HG02571 (cell line): ENCODE results near the gene MYOM1.

Source experiments
- ATAC-seq: cut with Tn5 transposase; IDR thresholded peaks from one replicate; pipeline ENCODE4 v1.9.1; 2021; ENCODE audit warnings: mild to moderate bottlenecking, moderate library complexity; ENCODE audit not compliant: unreplicated experiment

Gene MYOM1

DNA sequence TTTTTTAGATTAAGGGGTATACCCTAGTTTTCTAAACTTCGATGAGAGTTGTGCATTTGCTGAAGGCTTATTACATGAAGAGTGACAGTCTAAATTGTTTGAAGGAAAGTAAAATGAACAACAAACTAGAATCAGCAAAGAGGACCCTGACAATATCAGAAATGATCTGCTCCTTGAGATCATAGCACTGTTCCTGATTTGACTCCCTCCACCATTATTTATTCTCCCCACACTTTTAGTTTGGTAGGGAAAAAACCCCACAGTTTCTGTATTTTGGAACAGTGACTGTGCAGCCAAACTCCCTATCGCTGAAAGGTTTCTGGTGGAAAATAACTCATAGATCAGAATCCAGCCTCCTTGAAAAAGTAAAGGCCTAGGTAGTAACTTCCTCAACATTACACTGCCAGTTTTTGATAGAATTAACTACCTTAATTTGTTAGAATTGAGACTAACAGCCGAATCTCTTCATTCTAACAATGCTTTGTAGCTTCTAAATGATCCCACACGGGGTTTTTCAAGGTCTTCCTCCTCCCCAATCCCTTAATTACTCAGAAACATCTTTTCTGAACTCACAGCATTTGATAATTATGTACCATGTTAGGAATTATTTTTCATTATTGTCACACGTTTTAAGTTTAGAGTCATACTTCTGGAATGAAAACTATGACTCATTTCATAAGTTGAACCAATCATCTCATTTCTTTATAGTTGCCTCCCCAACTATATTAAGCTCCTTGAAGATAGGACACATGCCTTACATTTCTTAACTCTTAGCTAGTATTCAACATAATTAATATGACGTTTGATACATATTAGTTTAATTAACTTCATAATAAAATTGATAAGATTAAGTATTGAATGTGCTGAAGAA, 30.7 kb upstream of the MYOM1 start:
- ATAC-seq: no peak

DNA sequence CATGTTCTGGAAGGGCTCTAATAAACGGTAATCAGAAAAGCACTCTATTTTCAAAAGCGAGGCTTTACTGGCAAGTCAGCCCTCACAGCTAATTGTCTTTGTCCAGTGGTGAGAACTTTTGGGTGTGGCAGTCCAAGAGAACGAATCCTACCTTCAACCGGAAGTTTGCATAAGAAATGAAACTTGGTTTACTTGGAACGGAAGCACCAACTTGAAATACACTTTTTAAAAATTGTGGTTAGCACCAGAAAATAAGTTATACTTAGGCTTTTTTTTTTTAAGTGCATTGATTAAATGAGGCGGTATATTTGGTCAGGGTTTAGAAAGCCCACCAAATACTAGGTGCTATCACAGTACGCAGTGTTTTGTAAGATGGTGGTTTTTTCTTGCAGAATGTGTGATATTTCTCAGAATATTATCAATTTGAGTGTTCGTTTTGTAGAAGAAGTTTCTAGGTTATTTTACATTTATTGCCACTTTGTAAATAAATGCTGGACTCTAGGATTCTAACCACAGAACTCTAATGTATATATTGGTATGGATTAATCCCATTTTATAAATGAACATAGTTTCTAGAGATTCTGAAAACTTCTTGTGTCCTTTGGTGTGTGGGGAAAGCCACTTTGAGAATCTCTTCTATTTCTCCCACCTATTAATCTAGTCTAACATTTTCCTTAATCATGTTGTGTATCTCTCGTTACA, 29.0 kb upstream of the MYOM1 start:
- no peak for ATAC-seq

GRCh38 chr18:3248062-3248657, 28.4 kb upstream of the MYOM1 start:
- ATAC-seq: no peak

GRCh38 chr18:3247240-3248061, 27.7 kb upstream of the MYOM1 start, which contains the start of gene MYL12A:
TSS of gene MYL12A (plus strand) at chr18:3247801. CDS start at chr18:3253248, 5,447 bp downstream.
- peak; percentile 82 for ATAC-seq

- ATAC-seq: no peak
Observed at GRCh38 chr18:3246635-3247239, 27.0 kb upstream of the MYOM1 start.

DNA sequence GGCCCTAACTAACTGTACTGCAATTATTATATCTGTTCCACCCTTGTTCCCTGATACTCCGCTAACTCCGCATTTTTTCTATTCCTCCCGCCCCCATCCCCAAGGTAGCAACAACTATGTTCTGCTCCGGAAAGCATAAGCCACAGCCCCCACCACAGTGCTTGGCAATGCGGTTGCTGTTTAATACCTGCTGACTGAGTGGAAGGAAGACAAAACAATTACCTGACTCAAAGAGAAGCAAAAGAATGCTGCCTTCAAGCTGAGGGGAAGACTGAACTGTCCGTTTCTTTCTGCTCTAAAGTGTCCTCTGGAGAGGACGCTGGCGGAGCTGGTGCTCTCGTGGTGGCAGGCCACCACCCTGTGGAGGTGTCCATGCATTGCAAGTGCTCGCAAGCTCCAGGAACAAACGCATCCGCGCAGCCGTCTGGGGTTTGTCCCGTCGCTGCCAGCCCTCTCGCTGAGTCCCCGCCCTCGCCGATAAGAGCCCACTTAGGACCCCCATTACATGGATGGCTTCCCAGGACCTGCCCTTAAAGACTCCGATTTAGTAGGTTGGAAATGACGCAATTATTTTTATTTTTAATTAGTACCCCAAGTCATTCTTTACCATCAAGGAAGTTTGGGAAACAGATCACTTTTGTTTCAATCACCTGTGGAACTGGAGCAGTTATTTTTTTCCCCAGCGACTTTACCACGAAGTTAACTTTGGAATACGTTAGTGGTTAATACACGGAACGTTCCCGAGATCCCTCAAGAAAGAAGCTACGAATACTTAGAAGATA, 26.3 kb upstream of the MYOM1 start:
- ATAC-seq: peak; percentile 39

- no peak for ATAC-seq
Observed at GRCh38 chr18:3245185-3245564, 25.4 kb upstream of the MYOM1 start.

DNA sequence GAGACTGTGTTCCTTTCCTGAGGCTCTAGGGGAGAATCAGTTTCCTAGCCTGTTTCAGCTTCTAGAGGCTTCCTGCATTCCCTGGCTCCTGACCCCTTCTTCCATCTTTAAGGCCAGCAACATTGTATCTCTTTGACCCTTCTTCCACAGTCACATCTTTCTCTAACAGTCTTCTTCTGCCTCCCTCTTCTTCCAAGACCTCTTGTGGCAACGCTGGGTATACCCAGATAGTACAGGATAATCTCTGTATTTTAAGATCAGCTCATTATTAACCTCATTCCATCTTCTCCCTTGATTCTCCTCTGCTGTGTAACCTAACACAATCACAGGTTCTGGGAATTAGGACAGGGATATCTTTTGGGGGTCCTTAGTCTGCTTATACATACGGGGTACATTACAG, 19.0 kb upstream of the MYOM1 start:
- no peak for ATAC-seq

DNA sequence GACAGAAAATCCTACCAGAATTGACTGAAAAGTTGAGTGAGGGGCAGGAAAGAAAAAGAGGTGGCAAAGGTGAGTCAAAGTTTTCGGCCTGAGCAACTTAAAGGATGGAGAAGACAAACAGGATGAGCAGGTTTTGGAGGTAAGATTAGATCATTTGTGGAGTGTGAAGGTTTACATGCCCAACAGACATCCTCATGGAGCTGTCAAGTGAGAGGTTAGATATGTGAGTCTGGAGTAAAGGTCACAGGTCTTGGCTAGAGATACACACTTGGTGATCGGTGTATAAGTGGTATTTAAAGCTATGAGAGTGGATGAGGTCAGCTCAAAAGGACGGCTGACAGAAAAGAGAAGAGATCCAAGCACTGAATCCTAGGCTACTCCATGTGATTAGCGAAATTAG, 16.7 kb upstream of the MYOM1 start:
- no peak for ATAC-seq

- no peak for ATAC-seq
Observed at GRCh38 chr18:3235846-3236245, 16.1 kb upstream of the MYOM1 start.

GRCh38 chr18:3234457-3234856, 14.7 kb upstream of the MYOM1 start:
- ATAC-seq: no peak

DNA sequence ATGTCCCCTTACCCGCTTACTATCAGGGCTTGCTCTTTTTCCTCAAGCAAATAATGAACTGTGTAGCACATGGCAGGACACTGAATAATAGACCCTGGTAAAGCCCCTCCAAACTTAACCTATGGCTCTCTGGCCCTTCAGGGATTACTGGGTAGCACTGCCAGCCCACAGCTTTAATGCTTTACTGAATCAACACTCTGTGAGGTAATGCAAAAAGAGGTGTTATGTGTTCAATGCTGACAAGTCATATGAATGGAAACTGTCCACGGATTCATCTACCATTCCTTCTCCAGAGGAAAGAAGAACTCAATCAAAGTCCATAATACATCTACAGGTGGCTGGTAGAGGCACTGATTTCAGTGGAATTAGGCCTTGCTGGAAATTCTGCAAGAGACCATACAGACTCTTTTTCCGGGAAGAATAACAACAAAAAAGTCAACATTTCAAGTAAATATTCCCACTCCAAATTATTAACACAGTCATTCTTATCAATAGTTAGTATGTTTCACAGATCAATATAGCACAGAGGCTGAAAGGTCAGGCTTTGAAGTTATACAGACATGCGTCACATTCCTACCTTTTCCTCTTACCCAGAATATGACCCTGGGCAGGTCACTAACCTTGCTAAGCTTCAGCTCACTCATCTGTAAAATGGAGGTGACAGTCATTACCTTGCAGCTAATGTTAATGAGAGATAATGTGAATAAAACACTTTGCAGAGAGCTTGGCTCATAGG, 13.8 kb upstream of the MYOM1 start:
- ATAC-seq: no peak

DNA sequence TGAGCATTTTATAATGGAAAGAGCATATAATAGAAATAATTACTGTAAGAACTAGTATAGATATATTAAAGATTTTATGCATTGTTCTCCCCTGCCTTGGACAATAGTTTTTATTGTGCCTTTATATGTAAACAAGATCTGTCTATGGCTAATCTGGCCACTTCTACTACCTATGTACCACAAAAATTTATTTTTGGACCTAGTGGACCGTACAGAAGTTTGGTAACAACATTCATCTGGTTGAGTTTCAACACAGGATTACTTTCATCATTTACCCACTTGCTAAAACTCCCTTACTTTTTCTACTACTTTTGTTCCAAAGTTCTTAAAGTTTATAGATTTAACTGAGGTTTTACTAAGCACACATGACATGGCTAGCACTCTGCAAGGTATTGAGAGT, 13.2 kb upstream of the MYOM1 start:
- ATAC-seq: no peak

DNA sequence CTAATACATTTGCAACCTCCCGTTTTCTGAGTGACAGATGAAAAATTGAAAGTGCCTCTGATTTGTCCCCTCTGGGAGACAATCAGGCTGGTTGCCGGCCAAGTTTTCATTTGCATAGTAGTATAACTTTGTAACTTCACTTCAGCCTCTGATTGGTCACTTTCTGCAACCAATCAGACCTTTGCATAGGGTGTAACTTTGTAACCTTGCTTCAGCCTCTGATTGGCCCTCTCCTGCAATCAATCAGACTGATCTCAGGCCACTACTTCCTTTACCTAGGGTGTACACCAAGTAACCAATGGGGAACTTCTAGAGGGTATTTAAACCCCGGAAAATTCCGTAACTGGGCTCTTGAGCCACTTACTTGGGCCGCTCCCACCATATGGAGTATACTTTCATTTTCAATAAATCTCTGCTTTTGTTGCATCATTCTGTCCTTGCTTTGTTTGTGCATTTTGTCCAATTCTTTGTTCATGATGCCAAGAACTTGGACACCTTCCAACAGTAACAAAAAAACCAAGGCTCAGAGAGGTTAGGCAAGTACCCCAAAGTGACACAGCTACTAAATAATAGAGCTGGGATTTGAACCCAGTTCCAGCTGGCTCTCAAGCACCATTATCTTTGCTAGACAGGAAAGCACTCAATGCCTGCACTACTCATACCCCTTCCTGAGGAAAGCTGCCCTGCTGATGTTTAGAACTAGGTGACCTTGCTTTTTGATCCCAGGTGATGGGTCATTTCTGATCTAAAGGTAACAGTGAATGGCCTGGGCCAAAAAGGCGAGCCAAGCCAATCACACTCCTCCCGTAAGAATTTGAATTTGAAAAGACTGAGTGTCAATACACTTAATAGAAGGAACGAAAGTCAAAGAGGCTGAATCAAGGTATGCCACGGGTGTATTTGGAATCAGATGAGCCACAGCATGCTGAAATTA, 10.9 kb upstream of the MYOM1 start:
- no peak for ATAC-seq

- ATAC-seq: no peak
Observed at GRCh38 chr18:3226048-3226447, 6.3 kb upstream of the MYOM1 start.

DNA sequence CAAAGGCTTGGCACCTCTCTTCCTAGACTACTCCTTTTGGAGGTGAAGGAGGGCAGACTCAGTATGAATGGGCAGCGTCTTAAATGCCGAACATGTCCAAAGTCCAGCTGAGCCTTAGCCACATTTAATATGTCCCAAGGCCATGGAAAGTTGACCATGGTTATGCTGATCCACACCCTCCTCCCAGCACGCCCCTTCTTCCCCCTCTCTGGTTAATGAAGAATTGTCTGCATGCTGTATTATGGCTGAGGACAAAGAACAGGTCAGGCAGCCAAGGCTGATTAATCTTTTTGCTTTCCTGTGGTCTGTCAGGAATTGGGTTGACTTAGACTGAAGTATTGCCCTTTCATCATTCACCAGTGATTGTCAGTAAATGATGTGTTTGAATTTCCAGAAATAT, 5.8 kb upstream of the MYOM1 start:
- no peak for ATAC-seq

DNA sequence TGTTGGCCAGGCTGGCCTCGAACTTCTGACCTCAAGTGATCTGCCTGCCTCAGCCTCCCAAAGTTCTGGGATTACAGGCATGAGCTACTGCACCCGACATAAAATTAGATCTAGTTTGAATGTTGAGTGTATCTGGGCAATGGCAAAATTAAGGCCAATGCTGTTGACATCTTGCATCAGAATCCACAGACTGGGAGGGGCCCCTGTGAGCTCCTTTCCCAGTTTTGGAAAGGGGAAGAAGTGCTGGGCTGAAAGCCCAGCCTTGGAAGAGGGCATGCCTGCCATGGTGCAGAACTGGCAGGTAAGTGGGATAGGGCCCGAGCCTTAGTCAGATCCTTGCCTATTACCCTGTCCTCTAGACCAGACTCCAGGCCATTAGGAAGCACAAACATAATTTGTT, 4.5 kb upstream of the MYOM1 start:
- ATAC-seq: no peak

- no peak for ATAC-seq
Observed at GRCh38 chr18:3223356-3223755, 3.6 kb upstream of the MYOM1 start.
